IPS-11a (cell line): ENCODE data around the gene EPS8.
"Not testable (repeated sequence)": the region's sequence is repeated elsewhere in the genome, so short reads cannot be mapped to it uniquely, and the experiment has no call there.

Source experiments
- H3K4me3 ChIP-seq: one replicate; pipeline ENCODE4 v1.5.1; 2013; ENCODE audit warnings: low read depth, low read length, control low read depth

The EPS8 gene

GRCh38 chr12:15662303-15662980 is 126.7 kb downstream of the EPS8 start:
- no peak overlapping the region for H3K4me3 ChIP-seq

- no peak overlapping the region for H3K4me3 ChIP-seq
Observed at GRCh38 chr12:15651371-15651770, 137.8 kb downstream of the EPS8 start.

- no peak overlapping the region for H3K4me3 ChIP-seq
Observed at GRCh38 chr12:15650399-15651128, 138.6 kb downstream of the EPS8 start.

- no peak overlapping the region for H3K4me3 ChIP-seq
Observed at GRCh38 chr12:15649347-15649746, 139.8 kb downstream of the EPS8 start.

GRCh38 chr12:15648558-15648957 is 140.6 kb downstream of the EPS8 start:
- no peak overlapping the region for H3K4me3 ChIP-seq

- no peak overlapping the region for H3K4me3 ChIP-seq
Observed at GRCh38 chr12:15646581-15646980, 142.6 kb downstream of the EPS8 start.

- no peak overlapping the region for H3K4me3 ChIP-seq
Observed at GRCh38 chr12:15644700-15645099, 144.5 kb downstream of the EPS8 start.

- H3K4me3 ChIP-seq, result no peak overlapping the region
Observed at GRCh38 chr12:15638231-15638630, 151.0 kb downstream of the EPS8 start.

DNA sequence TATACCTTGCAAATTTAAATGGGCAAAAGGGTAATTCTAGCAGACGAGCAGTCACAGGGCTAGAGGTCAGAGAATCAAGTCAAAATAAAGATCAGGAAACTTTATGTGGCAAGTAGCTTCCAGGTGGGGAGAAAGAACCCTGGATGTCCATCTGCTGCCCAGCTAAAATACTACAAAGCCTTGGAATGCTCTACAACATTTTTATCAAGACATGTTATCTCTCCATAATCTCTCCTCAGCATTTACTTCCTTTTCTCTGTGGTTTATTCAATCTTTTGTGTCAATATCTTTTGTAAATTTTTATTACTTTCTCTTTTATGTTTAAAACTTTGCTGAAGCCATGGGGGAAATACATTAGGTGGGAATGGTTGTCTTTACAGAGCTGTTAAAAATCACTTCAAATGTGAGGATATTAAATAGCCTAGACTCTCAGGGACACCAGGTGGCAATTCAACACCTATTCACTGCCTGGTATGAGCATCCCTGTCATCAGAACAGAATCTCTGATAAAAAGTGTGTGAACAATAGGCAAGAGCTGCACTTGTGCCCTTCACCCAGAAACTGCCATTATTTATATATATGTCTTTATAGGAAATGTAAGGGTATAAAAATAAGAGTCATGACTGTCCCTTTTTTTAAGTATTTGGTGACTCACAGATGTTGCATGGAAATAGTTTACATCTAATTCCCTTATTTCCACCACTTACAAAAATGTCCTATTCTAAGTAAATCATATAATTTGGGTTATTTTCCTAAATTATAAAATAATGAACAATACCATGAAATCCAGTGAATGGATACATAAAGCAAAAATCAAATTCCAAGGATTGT is 152.9 kb downstream of the EPS8 start:
- H3K4me3 ChIP-seq, result no peak overlapping the region

DNA sequence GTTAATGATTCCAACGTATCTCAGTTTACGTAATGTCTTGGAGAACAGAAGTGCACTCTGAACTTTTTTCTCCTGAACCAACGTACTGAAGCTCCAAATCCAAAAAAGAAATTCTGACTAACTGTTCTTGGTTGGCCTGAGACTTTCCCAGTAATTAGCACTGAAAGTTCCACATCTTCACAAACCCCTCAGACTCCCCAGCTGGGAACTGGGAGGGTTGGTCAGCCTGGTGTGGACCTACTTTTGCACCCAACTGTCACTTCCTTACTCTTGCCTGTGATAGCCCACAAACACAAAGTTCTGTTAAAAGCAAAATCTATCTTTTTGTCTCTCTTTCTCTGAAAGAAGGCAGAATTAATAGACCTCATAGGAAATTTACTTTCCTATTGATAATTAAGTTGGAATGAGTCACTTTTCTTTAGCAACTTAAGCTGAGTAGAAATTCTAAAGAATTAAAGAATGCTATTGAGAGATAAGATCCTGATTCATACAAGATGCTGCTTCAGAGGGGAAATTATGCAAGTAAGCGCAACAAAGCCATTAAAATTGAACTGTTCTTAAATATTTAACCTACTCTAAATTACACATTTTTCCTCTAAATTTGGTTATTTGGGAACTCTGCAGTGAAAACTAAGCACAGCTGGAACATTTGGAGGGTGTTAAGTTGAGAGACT is 155.0 kb downstream of the EPS8 start:
- H3K4me3 ChIP-seq, result no peak overlapping the region

DNA sequence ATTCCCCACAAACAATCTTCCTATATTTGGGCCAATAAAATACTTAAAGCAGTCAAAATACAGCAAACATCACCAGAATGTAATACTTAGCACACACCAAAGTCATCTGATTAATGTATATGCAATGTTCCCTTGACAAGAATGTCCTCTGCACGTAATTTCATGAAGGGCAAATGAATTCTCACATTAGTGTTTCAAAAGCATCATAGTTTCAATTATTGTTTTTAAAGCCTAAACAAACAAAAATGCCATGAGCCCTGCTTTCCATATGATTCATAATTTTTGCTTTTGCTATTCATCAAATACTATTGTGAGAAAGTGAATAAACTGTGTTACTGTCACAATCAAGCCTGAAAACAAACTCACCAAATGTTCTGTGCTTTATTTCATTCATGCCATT is 156.0 kb downstream of the EPS8 start:
- H3K4me3 ChIP-seq, result no peak overlapping the region

DNA sequence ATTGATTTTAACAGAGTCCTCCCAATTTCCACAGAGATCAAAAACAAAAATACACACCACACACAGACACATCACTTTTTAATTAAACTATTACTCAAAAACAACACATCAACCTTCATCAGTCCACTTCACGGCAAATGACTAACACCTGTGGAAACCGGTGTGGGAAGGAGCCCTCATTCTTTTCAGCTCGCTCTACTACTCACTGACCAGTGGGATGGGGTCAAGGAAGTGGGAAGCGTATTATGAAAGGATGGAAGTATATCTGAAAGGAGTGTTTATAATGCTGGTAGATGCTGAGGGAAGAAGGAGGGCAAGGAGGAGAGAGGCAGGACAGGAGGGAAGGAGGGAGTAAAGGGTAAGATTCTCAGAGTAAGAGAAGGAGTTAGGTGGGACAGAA is 156.5 kb downstream of the EPS8 start:
- H3K4me3 ChIP-seq, result no peak overlapping the region

DNA sequence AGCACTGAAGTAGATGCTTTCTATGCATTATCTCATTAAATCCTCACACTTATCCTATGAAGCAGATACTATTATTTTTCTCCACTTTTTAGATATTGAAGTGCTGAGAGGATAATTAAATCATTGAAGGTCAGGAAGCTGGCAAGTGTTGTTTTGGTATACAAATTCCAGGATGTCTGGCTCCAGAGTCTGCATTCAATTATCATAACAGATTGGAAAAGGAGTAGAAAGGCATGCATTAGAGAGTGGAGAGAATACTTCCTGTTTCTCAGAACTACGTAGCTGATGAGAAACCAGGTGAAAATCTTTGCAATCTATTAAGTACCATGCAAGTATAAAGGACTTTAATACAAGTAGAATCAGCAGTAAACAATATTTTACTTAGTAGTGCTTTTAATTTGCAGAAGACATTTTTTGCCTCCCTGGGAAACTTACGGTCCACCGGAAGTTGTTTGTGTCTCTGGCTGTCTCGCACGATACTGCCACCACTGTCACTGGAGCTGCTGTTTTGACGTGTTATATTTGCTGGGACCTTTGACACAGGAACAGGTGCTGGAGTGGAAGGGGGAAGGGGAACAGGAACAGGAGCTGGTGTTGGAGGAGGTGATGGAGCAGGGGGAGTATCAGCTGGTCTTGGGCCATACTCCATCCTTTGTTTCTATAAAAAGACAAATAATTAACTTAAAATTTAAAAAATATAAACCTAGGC is 158.0 kb downstream of the EPS8 start:
- no peak overlapping the region for H3K4me3 ChIP-seq

GRCh38 chr12:15629761-15630160 is 159.4 kb downstream of the EPS8 start:
- no peak overlapping the region for H3K4me3 ChIP-seq

- no peak overlapping the region for H3K4me3 ChIP-seq
Observed at GRCh38 chr12:15629108-15629507, 160.1 kb downstream of the EPS8 start.

- H3K4me3 ChIP-seq, result no peak overlapping the region
Observed at GRCh38 chr12:15627995-15628945, 160.9 kb downstream of the EPS8 start.

- H3K4me3 ChIP-seq, result no peak overlapping the region
Observed at GRCh38 chr12:15625075-15625474, 164.1 kb downstream of the EPS8 start.

- H3K4me3 ChIP-seq, result no peak overlapping the region
Observed at GRCh38 chr12:15620741-15621539, 168.2 kb downstream of the EPS8 start.

GRCh38 chr12:15616495-15616894 is 172.7 kb downstream of the EPS8 start:
- H3K4me3 ChIP-seq, result not testable (repeated sequence)
